ENCODE results near the gene CTTNBP2. TPM values are rescaled to one million over a fixed set of nuclear protein-coding genes. Genes with fewer than 3 reads are reported as not detected.

The CTTNBP2 gene, protein sequence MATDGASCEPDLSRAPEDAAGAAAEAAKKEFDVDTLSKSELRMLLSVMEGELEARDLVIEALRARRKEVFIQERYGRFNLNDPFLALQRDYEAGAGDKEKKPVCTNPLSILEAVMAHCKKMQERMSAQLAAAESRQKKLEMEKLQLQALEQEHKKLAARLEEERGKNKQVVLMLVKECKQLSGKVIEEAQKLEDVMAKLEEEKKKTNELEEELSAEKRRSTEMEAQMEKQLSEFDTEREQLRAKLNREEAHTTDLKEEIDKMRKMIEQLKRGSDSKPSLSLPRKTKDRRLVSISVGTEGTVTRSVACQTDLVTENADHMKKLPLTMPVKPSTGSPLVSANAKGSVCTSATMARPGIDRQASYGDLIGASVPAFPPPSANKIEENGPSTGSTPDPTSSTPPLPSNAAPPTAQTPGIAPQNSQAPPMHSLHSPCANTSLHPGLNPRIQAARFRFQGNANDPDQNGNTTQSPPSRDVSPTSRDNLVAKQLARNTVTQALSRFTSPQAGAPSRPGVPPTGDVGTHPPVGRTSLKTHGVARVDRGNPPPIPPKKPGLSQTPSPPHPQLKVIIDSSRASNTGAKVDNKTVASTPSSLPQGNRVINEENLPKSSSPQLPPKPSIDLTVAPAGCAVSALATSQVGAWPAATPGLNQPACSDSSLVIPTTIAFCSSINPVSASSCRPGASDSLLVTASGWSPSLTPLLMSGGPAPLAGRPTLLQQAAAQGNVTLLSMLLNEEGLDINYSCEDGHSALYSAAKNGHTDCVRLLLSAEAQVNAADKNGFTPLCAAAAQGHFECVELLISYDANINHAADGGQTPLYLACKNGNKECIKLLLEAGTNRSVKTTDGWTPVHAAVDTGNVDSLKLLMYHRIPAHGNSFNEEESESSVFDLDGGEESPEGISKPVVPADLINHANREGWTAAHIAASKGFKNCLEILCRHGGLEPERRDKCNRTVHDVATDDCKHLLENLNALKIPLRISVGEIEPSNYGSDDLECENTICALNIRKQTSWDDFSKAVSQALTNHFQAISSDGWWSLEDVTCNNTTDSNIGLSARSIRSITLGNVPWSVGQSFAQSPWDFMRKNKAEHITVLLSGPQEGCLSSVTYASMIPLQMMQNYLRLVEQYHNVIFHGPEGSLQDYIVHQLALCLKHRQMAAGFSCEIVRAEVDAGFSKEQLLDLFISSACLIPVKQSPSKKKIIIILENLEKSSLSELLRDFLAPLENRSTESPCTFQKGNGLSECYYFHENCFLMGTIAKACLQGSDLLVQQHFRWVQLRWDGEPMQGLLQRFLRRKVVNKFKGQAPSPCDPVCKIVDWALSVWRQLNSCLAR (N-terminal part only)
- 0.21 to 0.92 TPM (median 0.41 TPM) in 5 replicates for total RNA-seq (2022; extraction: Qiagen RNA extraction)

DNA sequence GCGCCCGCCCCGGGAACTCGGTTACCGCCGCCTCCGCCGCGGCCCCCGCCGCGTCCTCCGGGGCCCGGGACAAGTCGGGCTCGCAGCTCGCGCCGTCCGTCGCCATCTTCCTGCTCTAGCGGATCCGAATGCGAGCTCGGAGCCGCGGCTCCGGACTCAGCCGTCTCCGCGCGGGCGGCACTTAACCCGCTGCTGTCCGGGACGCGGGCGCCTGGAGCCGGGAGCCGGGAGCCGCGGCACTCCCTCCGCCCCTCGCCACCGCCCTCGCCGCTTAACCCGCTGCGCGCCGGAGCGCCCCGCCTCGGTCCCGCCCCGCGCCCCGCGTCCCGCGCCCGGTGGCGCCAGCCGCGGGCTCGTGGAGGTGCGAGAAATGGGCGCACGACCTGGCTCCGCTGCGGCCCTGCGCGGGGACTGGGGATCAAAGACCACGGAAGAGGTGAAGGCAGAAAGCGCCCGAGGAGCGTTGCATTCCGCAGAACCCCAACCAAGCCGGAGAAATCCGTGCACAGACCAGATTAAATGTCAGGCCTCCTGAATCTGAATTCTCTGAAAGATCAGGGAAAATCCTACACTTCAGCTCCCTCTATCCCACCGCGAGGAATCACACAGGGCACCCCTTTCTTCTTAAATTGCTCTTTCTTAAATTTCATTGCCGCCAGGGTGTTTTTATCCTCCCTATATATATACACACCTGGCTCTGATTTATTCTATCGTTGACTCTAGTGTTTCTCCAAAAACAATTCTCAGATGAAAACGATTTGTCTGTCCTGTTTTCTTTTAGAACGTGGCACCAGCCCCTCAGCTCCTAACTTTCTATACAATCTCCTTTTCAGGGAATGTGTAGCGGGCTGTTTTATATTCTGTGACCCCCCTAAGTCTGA is at the start of gene CTTNBP2:
Gene CTTNBP2 (minus strand): TSS at position 132 of the 881 bp plus-strand sequence. CDS start 26 bp downstream, at position 106.

